ENCODE results near the gene CYP27B1.
A peak's percentile ranks its signal among the peaks of the same experiment; 100 is the strongest.

The CYP27B1 gene

DNA sequence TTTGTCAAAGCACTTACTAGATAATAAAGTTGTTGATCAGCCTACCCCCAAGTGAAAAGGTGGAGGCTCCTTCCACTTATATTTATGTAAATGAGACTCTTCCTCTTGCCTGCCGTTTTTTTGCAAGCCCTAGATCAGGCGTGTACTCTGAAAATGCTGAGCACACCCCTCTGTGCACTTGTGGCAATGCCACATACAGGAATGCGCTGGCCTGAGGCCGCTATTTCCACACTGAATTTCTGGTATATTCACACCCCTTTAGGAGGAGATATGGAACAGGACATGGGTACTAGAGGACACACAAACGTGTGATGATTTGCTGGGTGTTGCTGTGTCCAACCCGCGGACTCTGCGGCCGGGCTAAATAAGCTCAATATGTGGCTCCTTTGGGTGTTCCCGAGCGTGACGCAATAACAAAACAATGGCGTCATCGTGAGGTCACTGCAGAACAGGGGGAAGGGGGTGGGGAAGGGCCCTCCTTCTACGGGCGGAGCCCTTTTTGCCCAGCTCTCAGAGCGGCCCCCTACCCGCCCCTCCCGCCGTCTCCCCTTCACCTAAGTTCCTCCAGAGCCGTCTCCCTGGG lies 22.6 kb downstream of the CYP27B1 start:
- TF ChIP-seq, protein P1, sequence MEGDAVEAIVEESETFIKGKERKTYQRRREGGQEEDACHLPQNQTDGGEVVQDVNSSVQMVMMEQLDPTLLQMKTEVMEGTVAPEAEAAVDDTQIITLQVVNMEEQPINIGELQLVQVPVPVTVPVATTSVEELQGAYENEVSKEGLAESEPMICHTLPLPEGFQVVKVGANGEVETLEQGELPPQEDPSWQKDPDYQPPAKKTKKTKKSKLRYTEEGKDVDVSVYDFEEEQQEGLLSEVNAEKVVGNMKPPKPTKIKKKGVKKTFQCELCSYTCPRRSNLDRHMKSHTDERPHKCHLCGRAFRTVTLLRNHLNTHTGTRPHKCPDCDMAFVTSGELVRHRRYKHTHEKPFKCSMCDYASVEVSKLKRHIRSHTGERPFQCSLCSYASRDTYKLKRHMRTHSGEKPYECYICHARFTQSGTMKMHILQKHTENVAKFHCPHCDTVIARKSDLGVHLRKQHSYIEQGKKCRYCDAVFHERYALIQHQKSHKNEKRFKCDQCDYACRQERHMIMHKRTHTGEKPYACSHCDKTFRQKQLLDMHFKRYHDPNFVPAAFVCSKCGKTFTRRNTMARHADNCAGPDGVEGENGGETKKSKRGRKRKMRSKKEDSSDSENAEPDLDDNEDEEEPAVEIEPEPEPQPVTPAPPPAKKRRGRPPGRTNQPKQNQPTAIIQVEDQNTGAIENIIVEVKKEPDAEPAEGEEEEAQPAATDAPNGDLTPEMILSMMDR (IDR thresholded peaks at IDR 0.05) = no peak
- Histone ChIP-seq H3K27me3 (ENCODE audit: control insufficient read depth, insufficient read depth, low read length) (no peaks in the 10 kb centered on the region), H3K36me3 (ENCODE audit: control insufficient read depth, insufficient read depth, low read length) (no peaks in the 10 kb centered on the region), H3K79me2 (no peaks in the 10 kb centered on the region), H3K4me3 (ENCODE audit: low read depth, low read length) (peak overlapping the region; percentile 97), H3K9me3 (ENCODE audit: control insufficient read depth, low read length) (no peaks in the 10 kb centered on the region), H3K9ac (no peak overlapping the region), H2AFZ (peak overlapping the region; percentile 86), H3K4me2 (ENCODE audit: low read length) (peak overlapping the region; percentile 53), H3K4me1 (peaks cover 9% of the 10 kb centered on the region), H3K27ac (peak overlapping the region; percentile 96)

DNA sequence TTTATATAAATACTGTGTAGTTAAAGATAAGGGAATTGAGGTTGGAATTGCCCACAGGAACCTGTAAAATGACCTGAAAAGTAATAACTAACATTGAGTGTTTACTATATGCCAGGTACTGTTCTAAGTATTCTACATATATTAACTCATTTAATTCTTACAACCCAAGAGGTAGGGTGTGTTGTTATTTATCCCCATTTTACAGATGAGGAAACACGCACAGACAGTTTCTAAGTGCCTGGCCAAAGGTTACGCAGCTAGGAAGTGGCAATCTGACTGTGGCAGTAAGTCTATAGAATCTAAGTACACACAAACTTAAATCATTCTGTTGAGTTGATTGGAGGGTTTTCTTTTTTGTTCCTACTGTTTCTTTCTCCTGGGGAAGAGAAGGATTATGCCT lies 23.1 kb downstream of the CYP27B1 start:
- Histone ChIP-seq H3K4me3 (ENCODE audit: low read depth, low read length) (no peak overlapping the region), H3K27ac (no peak overlapping the region), H3K4me2 (ENCODE audit: low read length) (no peak overlapping the region)

DNA sequence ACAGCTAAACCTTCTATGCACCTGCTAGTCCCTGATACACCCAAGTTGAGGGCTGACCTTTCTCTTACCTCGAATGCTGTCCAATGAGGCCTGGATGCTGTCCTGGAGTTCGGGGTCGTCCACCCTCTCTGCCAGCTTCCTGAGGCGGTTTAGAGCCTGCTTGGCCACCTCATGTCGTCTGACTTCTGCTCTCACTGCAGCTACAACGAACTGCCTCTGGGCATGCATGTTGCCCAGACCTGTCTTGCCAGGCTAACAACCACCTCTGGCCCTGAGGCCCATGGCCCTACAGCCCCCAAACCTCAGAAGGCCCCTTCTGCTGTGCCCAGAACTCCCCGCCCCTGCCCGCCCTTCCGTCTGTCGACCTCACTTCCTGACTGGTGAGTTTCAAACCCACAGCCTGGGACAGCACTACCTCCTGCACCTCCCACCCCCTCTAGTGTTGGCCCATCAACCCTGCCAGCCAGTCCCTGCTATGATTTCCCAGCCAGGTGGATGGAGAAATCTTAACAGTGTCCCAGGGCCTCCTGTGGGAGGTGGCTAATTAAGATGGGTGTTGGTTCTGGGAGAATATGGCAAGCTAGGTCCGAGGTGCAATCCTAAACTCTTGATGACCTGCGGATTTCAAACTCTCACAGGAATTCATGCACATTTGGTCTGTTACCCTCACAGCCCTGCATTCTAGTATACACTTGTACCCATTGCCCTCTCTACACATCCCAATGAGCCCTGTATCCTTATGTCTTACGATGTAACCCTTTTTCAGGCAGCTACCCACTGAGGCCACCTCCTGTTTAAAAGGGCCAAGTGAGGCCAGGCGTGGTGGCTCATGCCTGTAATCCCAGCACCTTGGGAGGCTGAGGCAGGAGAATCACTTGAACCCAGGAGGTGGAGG lies 24.8 kb downstream of the CYP27B1 start:
- Histone ChIP-seq H2AFZ (no peak overlapping the region), H3K79me2 (no peaks in the 10 kb centered on the region), H3K27ac (peak overlapping the region; percentile 17), H3K9ac (no peak overlapping the region), H3K4me1 (peaks cover 13% of the 10 kb centered on the region), H3K4me3 (ENCODE audit: low read depth, low read length) (no peak overlapping the region), H3K9me3 (ENCODE audit: control insufficient read depth, low read length) (no peaks in the 10 kb centered on the region), H3K36me3 (ENCODE audit: control insufficient read depth, insufficient read depth, low read length) (no peaks in the 10 kb centered on the region), H3K4me2 (ENCODE audit: low read length) (no peak overlapping the region), H3K27me3 (ENCODE audit: control insufficient read depth, insufficient read depth, low read length) (no peaks in the 10 kb centered on the region)
- TF ChIP-seq, protein P1 (IDR thresholded peaks at IDR 0.05) = no peak

More for the DNA sequence above, 23.1 kb downstream of the CYP27B1 start:
- no peaks in the 10 kb centered on the region for H3K27me3 ChIP-seq (ENCODE audit: control insufficient read depth, insufficient read depth, low read length)
- no peak overlapping the region for H3K9ac ChIP-seq
- no peaks in the 10 kb centered on the region for H3K79me2 ChIP-seq
- no peaks in the 10 kb centered on the region for H3K9me3 ChIP-seq (ENCODE audit: control insufficient read depth, low read length)
- TF ChIP-seq, protein P1 (IDR thresholded peaks at IDR 0.05) = no peak
- peak overlapping the region; percentile 86 for H2AFZ ChIP-seq
- H3K4me1 ChIP-seq = peaks cover 9% of the 10 kb centered on the region
- H3K36me3 ChIP-seq (ENCODE audit: control insufficient read depth, insufficient read depth, low read length) = no peaks in the 10 kb centered on the region

DNA sequence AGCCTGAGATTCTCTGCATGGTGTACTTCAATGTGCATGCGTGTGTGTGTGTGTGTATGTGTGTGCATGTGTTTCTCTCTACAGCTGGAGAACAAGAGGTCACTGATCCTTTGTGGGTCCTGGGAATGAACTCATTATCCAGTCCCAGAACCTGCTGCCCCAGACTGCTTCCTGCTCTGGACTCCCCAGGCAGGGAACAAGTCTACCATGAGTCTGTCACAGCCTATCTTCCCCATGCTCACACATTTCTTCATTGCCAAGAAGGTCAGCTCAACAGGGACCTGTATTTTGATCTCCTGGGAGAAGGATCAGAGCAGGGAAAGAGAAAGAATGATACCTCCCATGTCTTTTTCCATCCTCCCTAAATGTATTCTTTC lies 25.5 kb downstream of the CYP27B1 start:
- H3K79me2 ChIP-seq = no peaks in the 10 kb centered on the region
- H3K27me3 ChIP-seq (ENCODE audit: control insufficient read depth, insufficient read depth, low read length) = no peaks in the 10 kb centered on the region
- no peaks in the 10 kb centered on the region for H3K36me3 ChIP-seq (ENCODE audit: control insufficient read depth, insufficient read depth, low read length)
- no peaks in the 10 kb centered on the region for H3K9me3 ChIP-seq (ENCODE audit: control insufficient read depth, low read length)
- no peak overlapping the region for H3K9ac ChIP-seq
- no peak overlapping the region for H3K4me2 ChIP-seq (ENCODE audit: low read length)
- no peak overlapping the region for H2AFZ ChIP-seq
- TF ChIP-seq, protein P1 (IDR thresholded peaks at IDR 0.05) = no peak
- H3K27ac ChIP-seq = no peak overlapping the region
- H3K4me3 ChIP-seq (ENCODE audit: low read depth, low read length) = no peak overlapping the region
- H3K4me1 ChIP-seq = peaks cover 16% of the 10 kb centered on the region
